GM21367 (cell line): ENCODE measurements around the gene MACF1.

Experiments
- ATAC-seq: cut with Tn5 transposase; IDR thresholded peaks from one replicate; pipeline ENCODE4 v1.9.1; 2021; ENCODE audit not compliant: unreplicated experiment

Gene MACF1

GRCh38 chr1:39411526-39412478 is 207.3 kb downstream of the MACF1 start:
- ATAC-seq = no peak

- no peak for ATAC-seq
These were observed 208.4 kb downstream of the MACF1 start for GRCh38 chr1:39412892-39413291.

- no peak for ATAC-seq
These were observed 209.5 kb downstream of the MACF1 start for GRCh38 chr1:39413902-39414528.

GRCh38 chr1:39415553-39415952 is 211.1 kb downstream of the MACF1 start:
- ATAC-seq = no peak

GRCh38 chr1:39416609-39417008 is 212.1 kb downstream of the MACF1 start:
- ATAC-seq = no peak

- ATAC-seq = no peak
These were observed 213.7 kb downstream of the MACF1 start for GRCh38 chr1:39418236-39418635.

- no peak for ATAC-seq
These were observed 216.0 kb downstream of the MACF1 start for GRCh38 chr1:39420493-39420892.

GRCh38 chr1:39422614-39423013 is 218.1 kb downstream of the MACF1 start:
- ATAC-seq = no peak

- no peak for ATAC-seq
These were observed 220.7 kb downstream of the MACF1 start for GRCh38 chr1:39425151-39425550.

- no peak for ATAC-seq
These were observed 221.1 kb downstream of the MACF1 start for GRCh38 chr1:39425634-39426033.

GRCh38 chr1:39426346-39426745 is 221.9 kb downstream of the MACF1 start:
- ATAC-seq = no peak

GRCh38 chr1:39427374-39427773 is 222.9 kb downstream of the MACF1 start:
- no peak for ATAC-seq

GRCh38 chr1:39427912-39428311 is 223.4 kb downstream of the MACF1 start:
- ATAC-seq = no peak

GRCh38 chr1:39431927-39432326 is 227.4 kb downstream of the MACF1 start:
- no peak for ATAC-seq

- no peak for ATAC-seq
These were observed 230.4 kb downstream of the MACF1 start for GRCh38 chr1:39434797-39435395.

- no peak for ATAC-seq
These were observed 231.1 kb downstream of the MACF1 start for GRCh38 chr1:39435597-39435996.

- no peak for ATAC-seq
These were observed 232.3 kb downstream of the MACF1 start for GRCh38 chr1:39436842-39437241.

GRCh38 chr1:39438042-39438441 is 233.5 kb downstream of the MACF1 start:
- no peak for ATAC-seq

- no peak for ATAC-seq
These were observed 236.4 kb downstream of the MACF1 start for GRCh38 chr1:39440856-39441255.

- no peak for ATAC-seq
These were observed 237.3 kb downstream of the MACF1 start for GRCh38 chr1:39441797-39442196.

GRCh38 chr1:39445573-39445972 is 241.1 kb downstream of the MACF1 start:
- ATAC-seq = no peak
